GDM1 (cell line): Measurements from ENCODE around the gene UBR4.

Source experiments
- DNase-seq: peaks from one replicate; lab custom pipeline; 2025; lab: John Stamatoyannopoulos, UW

Gene UBR4

DNA sequence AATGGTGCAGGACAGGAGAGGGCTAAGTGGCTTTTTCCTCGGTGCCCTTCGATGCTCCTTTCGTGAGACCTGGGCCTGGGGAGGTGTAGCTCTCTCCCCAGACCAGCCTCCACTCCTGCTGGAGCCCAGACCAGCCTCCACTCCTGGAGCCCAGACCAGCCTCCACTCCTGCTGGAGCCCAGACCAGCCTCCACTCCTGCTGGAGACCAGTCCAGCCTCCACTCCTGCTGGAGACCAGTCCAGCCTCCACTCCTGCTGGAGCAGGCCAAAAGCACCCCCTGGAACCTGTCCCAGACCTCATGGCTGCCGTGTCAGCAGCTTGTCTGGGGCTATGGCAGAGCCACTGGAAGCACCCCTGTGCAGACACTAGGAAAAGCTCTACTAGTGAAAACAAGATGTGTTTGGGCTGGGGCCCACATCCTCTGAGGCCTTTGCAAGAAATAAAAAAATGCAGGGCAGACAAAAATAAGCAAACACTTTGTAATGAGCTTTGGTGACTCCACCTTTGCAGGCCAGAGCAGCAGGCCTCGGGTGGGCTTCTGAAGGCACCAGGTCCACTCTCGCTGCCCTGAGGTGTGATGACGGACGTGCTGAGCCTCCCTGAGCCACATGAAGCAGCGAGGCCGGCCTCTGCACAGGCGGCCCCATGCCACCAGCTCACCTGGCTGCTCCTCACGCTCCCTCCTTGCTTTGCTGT is 137.6 kb downstream of the UBR4 start:
- DNase-seq = no peak

DNA sequence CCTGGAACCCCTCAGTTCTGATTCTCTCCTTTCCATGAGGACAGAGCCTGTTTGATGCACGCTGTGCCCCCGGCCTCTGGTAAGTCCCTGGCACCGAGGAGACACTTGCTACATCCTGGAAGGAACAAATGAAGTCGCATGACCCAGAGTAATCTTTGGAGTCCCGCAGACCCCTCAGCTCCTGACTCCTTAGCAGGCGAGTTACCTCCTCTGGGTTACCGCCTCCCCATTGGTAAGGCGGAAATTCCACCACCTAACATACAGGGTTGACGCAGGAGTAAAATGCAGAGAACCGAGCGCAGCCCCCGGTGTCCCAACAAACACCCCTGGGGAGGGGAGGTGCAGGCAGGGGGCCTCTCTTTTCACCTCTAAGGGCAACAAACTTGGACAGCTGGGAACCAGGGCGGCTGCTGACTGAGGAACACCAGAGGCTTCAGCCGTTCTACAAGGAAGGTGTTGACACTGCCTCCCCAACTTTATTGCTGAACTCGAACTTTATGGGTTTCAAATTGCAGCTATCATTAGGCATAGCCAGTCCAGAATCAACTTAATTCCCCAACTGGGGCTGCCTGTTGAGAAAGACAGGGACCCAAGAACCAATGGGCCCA is 138.3 kb downstream of the UBR4 start:
- no peak for DNase-seq

DNA sequence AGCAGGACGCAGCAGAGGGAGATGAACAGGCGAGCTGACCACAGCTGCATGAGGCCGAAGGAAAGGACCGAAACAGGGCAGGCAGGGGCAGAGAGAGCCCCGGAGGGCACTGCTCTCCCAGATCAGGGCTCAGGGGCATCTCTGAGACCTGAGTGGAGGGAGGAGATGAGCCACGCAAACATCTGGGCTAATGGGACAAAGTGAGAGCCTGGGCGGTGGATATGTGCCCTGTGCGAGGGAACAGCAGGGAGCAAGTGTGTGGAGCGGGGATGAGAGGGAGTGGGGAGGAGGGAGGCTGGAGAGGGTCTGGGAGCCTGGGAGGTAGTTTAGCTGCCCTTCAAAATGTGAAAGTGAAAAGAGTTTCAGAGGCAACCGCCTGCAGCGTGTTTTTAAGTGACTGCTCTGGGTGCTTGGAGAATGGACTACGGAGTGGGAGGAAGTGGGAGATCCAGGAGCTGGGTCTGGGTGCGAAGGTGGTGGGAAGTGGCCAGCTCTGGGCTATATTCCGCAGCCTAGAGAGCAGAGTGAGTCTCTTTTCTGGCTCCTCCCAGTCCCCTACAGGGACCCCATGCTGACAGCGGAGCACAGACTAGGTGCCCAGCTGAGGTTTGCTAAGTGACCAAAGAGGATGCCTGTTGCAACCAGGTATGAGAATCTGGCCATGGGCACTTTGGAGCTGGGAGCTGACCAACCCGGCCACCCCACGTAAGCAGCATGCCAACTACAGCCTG is 139.0 kb downstream of the UBR4 start:
- no peak for DNase-seq

DNA sequence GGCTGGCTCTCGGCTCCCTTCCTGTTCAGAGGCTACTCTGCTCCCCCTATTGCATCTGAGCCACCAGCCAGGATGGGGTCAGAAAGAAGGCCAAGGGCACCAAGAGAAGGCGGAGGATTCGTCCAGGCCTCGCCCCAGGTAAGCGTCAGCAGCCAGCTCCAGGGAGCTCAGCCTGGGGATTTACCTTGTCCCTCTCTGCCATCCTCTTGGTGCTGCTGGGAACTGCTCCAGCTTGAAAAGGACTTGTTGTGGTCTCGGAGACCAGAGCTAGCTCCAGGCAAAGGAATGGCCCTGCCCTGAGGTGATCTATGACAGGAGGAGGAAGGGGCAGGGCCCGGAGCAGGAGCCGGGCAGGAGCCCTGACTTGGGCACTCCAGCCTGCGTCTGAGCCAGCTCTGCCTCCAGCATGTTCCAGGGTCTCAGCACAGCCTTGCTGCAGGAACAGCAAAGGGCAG is 139.8 kb downstream of the UBR4 start:
- DNase-seq = no peak

DNA sequence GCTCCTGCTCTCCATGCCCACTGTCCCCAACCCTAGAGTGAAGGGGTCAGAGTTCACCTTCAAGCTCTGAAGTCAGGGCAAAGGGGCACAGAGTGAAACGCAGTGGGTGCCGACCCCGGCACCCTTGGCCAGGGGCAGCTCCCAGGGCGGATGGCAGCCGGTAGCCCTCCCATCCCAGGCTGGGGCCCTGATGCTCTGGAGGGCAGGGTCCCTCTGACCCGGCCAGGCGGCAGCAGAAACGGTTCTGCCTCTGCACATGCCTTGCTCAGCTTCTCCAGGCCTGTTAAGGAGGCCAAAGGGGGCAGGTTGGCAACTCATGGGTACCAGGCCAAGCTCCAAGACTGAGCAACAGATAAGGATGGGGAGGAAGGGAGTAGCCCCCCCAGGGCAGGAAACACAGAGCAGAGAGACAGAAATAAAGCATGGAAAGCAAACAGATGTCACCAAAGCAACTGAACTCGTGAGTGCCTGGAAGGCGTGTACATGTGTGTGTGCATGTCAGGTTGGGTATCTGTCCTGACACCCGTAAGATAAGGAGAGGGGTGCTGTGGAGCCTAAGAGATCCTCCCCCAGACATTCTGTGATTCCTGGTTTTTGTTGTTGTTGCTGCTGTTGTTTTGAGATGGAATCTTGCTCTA is 141.3 kb downstream of the UBR4 start:
- DNase-seq = no peak

DNA sequence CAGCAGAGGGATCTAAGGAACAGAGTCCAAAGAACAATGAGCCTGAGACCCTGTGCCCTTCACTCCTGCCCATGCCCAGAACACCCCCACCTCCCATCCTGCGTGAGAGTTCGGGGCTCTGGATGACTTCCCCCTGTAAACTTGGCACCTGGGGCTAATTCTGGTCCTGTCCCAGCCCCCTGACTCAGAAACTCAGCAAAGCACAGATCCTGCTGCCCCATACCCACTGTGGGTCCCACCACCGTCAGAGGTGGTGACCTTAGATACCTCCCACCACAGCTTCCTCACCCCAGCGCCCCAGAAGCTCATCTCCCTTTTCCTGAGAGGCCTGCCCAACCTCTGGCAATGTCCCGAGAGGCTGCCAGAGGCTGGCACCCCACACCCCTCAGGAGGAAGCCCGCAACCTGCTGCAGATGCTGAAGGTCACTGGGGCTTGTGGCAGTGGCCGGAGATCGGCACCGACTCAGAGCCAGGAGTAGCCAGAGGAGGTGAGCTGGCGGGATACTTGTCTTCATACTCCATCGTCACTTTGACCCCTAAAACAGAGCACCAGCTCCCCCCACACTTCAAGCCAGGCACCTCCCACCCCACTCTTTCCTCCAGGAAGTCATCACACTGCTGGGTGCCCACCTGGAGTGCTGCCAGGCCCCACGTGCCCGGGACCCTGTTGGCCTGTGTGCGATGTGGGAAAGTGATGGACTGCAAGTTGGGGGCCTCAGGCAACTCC is 142.0 kb downstream of the UBR4 start:
- DNase-seq = no peak

DNA sequence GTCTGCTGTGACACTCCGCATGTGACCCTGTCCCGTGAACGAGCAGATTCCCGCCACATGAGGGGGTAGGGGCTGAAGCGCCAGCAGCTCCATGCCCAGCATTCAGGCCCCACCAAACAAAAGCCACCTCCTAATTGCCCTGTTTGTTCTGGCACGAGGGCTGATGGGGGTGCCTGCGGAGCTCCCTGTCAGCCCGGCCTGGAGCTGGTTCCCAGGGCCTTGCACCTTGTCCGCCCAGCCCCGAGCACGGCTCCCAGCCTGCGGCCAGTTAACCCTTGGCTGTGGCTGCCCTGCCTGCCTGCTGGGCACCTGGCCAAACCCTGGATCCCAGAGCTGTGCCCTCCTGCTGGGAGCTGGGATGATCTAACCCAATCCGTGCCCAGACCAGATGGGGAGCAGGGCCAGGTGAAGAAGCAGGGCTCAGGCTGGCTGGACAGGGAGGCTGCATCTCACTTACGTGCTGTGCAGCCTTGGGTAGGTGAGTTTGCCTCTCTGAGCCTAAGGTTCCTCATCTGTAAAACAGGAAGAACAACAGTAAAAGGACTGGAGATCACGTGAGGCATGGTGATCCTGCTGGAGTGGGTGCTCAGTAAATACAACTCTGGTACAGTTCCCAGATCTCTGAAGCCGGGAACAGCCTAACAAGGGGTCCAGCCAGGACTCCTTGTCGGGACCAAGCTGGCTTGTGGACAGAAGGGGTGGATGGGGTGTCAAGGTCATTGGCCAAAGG is 142.7 kb downstream of the UBR4 start:
- no peak for DNase-seq

DNA sequence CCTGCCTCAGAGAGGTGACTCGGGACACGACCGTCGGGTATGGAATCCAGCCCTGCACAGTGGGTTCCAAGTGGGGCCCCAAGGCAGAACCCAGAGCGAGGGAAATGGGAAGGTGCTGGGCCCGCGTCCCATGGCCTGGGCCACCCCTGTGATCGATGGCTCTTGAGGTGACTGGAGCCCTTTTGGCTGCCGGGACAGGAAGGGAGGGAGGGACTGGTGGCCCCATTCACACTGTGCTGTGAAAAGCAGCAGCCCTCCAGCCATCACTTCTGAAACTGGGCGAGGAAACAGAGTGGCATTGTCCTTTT is 143.2 kb downstream of the UBR4 start:
- no peak for DNase-seq

DNA sequence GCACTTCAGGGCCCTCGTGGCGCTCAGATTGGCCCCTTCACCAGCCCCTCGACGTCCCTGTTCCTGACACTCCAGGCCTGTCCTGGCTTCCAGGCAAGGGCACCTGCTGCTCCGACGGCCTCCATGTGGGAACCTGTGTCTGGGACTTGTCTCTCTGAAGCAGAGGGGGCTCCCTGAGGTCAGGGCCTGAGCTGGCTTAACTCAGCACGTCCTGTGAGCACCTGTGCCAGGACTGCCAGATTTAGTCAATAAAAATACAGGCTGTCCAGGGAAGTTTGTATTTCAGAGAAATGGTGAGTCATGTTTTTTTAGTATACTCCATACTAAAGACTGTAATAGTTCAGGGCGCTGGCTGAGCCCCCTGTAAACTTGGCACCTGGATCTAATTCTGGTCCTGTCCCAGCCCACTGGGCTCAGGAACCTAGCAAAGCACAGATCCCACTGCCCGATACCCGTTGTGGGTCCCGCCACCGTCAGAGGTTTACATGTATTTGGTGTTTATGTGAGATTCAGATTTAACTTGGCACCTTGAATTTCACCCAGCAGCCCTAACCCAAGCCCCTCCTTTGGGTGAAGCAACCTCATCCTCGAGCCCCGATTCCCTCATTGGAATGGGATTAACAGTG is 143.7 kb downstream of the UBR4 start:
- DNase-seq = no peak

DNA sequence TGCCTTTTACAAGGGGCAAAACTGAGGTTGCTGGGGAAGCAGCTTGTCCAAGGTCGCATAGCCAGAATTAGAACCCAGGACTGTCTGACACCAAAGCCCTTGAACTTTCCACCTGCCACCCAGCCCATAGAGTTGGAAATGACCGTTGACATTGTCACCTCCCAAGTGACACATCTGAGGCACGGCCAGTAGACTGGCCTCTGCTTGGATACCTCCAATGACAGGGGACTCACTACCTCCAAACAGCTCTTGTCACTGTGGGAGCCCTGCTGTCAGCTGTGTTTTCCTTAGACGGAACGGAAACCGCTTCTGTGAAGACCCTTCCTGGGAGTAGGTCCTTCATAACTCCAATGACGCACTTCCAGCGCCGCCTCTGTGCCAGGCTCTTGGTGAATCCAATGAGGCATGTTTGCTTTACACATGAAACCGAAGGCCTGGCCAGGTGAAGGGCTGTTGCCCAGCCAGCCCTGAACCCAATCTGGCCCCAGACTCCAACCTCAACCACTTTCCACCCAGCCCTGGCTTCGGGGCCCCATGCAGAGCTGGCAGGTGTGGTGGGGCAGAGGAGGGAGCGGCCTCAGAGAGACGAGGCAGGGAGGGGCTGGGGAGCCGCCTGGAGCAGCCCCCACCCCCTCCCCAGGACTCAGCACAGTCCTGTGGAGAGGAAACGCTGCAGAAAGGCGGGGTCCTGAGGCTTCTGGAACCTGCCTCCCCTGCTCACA is 144.4 kb downstream of the UBR4 start:
- no peak for DNase-seq

DNA sequence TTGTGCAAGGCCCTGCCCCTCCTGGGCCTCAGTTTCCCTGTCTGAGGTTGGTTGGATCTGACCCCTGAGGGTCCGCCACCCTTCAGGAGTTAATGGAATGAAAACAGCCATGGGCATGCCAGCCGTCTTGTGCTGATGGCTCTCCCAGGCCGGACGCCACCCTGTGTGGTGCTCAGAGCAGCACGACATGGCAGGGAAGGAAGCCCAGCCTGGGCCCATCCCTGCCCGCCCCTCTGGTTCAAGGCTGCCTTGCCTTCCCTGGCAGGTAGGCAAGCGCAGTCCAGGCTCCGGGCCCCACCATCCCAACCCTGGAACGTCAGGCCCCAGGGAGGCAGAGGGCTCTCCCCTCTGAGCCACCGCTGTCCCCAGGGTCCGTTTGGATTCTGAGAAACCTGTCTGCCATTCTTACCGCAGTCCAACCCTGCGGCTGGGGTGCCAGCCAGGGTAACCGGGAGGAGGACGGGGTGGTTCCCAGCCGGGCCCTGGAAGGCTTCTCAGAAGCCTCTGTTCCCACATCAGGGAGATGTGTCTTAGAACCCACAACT is 145.1 kb downstream of the UBR4 start:
- no peak for DNase-seq

DNA sequence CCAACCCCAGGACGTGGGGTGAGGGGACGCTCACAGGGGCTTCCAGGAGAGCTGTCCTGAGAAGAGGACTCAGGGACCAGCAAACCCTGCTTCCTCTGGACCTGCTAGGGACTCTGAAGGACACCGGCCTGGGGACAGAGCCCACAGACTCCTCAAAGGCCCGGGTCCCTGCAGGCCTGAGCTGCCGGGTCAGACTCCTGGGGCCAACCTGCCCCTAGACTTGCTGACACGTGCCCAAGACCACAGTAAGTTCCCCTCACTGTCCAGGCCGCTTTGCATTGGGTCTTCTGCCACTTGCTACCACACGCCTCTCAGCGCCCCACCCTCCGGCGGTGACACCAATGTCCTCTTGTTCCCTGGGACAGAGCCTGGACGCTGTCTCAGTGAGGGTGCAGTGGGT is 146.9 kb downstream of the UBR4 start:
- DNase-seq = no peak

DNA sequence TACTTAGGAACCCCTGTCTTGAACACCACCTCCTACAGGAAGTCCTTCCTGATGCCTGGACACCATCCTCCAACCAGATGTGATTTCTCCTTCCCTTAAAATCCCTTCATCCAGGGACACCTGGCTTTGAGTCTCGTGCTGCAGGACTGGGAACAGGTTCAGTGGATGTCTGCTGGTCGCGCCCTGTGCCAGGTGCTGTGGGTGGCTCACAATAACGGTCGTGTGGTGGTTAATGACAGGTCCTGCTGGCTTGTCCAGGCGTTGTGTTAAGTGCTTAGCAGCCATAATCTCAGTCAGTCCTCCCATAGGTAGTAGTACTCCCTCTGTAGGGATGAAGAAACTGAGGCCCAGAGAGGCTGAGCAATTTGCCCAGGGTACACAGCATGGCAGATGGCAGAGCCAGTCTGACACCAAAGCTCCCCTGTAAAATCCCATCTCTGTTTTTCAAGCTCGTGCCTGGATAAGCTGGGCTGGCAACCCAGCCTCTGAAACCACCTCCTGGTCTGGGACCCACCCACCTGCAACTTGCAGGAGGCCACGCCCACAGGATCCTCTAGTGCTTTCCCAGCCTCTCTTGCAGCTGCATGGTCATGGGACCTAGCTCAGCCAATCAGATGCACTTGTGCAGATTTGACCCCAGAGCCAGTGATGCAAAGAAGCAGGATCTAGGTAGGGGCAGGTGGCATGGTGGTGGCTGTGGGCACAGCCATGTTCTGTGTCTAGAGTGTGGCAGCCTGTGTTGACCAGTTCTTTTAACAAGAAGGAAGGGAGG is 147.6 kb downstream of the UBR4 start:
- DNase-seq = no peak

DNA sequence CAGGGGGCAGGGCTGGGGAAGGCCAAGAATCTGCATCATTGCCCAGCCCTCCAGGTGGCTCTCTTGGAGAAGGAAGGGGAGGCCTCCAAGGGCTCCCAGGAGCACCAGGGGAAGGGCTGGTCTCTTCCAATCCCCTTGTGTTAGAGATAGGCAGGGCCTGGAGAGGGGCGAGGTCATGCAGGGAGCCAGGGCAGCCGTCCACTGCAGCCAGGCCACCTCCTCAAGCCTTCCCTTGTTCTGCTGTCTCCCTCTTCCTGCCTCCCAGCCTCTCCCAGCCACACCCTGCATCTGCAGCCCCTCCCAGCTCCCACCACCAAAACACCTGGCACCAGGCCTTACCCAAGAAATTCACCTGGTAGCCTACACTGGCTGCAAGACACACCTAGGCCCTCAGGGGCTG is 148.3 kb downstream of the UBR4 start:
- DNase-seq = no peak

DNA sequence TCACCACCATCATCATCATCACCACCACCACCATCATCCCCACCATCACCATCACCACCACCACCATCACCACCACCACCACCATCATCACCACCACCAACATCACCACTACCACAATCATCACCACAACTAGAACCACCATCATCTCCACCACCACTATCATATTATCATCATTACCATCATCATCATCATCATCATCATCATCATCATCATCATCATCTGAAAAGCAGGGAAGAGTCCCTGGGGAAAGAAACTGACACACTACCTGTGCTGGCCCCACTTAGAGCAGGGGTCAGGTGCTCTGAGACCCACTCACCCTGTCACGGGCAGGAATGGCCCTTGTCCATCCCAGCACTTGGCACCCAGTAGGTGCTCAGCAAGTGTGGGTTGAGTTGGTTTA is 148.7 kb downstream of the UBR4 start:
- no peak for DNase-seq

DNA sequence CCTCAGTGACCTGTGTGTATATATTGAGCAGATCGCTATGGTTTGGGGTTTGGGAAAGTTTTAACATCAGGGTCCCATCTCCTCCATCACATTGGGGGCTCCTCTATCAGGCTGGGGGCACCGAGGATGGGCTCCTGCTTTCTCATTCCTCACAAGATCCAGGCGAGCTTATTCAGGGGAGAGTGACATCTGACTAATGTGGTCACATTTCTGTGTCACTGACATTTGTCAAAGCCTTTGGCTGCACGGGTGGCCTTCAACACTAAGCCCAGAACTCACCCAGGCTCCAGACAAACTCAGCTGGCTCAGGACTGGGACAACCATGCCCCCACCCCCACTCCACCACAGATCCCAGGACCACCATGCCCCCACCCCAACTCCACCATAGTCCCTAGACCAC is 150.3 kb downstream of the UBR4 start:
- no peak for DNase-seq

DNA sequence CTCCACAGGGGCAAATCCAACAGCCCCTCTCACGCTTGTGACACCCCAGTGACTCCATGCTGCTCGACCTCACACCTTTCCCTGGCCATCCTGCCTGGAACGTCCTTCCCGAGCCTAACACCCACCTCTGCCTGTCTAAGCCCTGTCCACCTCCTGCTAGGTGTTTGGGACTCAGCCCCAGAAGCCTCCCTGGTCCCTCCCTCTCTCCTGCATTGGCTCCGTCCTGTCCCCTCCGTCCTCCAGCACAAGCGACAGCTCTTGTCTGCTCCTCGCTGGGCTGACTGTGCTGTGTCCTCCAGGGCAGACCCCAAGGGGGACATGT is 151.6 kb downstream of the UBR4 start:
- DNase-seq = no peak

DNA sequence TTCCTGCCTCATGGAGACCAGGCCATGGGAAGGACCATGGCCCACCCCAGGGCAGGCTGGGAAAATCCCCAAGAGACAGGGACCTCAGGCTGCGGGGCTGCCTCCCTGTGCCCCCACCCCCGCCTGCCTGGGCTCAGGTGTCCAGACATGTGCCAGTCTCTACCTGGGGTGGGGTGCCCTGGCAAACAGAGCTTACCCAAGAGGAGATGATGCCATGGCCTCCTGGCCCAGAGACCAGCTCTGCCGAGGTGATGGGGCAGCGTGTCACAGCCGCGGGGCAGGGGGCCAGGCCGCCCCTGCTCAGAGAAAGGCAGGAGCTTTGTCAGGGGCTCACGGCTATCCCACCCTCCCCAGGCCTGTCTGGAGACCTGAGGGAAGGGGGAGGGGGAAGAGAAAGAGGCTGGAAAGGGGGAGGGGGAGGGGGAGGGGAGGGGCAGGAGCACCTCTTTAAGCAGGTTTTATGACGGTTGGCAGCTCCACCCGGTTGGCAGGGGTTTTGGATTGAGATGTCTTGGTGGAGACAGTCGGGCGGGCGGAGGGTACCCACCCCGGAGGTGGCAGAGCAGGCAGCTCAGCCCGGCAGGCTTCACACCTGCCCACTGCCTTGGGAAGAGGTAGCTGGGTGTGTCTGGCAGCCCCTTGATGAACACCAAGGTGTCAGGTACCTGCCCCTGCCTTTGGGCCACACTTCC is 152.1 kb downstream of the UBR4 start:
- no peak for DNase-seq

DNA sequence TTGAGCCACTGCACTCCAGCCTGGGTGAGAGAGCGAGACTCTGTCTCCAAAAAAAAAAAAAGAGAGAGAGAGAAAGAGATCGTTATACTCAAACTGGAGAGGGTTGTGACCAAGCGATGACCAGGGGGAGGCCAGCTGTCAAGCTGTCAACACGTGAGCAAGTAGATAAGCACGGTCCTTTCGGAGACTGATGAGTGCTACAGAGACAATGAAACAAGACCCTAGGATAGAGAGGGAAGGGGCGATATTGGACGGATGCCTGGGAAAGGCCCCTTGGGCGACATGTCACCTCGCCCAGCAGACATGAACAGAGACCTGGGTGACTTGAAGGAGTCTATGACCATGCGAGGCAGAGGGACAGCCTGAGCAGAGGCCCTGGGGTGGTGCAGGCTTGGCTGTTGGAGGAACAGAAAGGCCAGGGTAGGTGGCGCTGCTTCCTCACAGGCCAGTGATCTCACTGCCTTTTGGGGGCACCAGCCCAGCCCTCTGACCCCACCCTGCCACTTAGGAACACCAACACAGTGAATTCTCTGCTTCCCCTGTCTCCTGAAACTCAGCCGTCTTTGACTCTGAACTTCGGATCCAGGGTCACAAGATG is 152.8 kb downstream of the UBR4 start:
- no peak for DNase-seq
